Measurements from ENCODE around the gene DHRS13. TPM values are rescaled to one million over a fixed set of nuclear protein-coding genes. Genes with fewer than 3 reads are reported as not detected.

The DHRS13 gene
- polyA plus RNA-seq, 1 donor from 2014 or later, result 91.1 TPM

- Histone ChIP-seq H3K79me2 (replicated peaks; ENCODE audit: insufficient read depth, low read length) (peaks cover 34% of the 10 kb centered on the region), H3K4me3 (ENCODE audit: low read length) (peak within 1 kb of the TSS; percentile 71), H3K9ac (ENCODE audit: low read length) (peak within 1 kb of the TSS; percentile 85), H3K27ac (ENCODE audit: low read length) (peak within 1 kb of the TSS; percentile 71), H2AFZ (ENCODE audit: low read depth, low read length) (peak within 1 kb of the TSS; percentile 80), H3K36me3 (ENCODE audit: insufficient read depth, low read length) (no peaks in the 10 kb centered on the region), H3K9me3 (ENCODE audit: low read length) (no peaks in the 10 kb centered on the region), H4K20me1 (ENCODE audit: insufficient read depth) (no peaks in the 10 kb centered on the region), H3K27me3 (ENCODE audit: insufficient read depth, low read depth, low read length) (no peaks in the 10 kb centered on the region), H3F3A (ENCODE audit: insufficient read depth, low read length, poor library complexity, severe bottlenecking) (peaks cover 2% of the 10 kb centered on the region), H3K9me2 (ENCODE audit: insufficient read depth, low read length) (no peaks in the 10 kb centered on the region), H3K4me2 (ENCODE audit: low read length) (peak within 1 kb of the TSS; percentile 79)
- TF ChIP-seq EZH2 (IDR thresholded peaks at IDR 0.05; ENCODE audit: borderline replicate concordance, insufficient read depth, low read length, poor library complexity, severe bottlenecking) (no peak), EP300 (conservative IDR thresholded peaks at IDR 0.05; ENCODE audit: poor library complexity, severe bottlenecking) (peak; percentile 13), TAF1 (IDR thresholded peaks at IDR 0.05; ENCODE audit: low read depth) (no peak), SMC3 (conservative IDR thresholded peaks at IDR 0.05; ENCODE audit: poor library complexity) (peak; percentile 53), POLR2AphosphoS5 (IDR thresholded peaks at IDR 0.05) (no peak), REST (IDR thresholded peaks at IDR 0.05; ENCODE audit: borderline replicate concordance) (no peak), RAD21 (conservative IDR thresholded peaks at IDR 0.05) (peak; percentile 46), CTCF (IDR thresholded peaks at IDR 0.05; ENCODE audit: poor library complexity, severe bottlenecking) (peak; percentile 60), MXI1 (conservative IDR thresholded peaks at IDR 0.05; ENCODE audit: poor library complexity, severe bottlenecking) (peak; percentile 67)
Measured at GRCh38 chr17:28896884-28897768, 5.8 kb downstream of the DHRS13 start, which contains the start of gene FLOT2. TSS of gene FLOT2 (minus strand) at chr17:28897733. CDS start at chr17:28897574, 159 bp downstream.

- no peaks in the 10 kb centered on the region for H3K9me3 ChIP-seq (ENCODE audit: low read length)
- H3K4me3 ChIP-seq (ENCODE audit: low read length), result peak overlapping the region; percentile 71
- peak overlapping the region; percentile 79 for H3K4me2 ChIP-seq (ENCODE audit: low read length)
- H3K36me3 ChIP-seq (ENCODE audit: insufficient read depth, low read length), result no peaks in the 10 kb centered on the region
- H3K79me2 ChIP-seq (replicated peaks; ENCODE audit: insufficient read depth, low read length), result peaks cover 34% of the 10 kb centered on the region
- H4K20me1 ChIP-seq (ENCODE audit: insufficient read depth), result no peaks in the 10 kb centered on the region
- no peak overlapping the region for H2AFZ ChIP-seq (ENCODE audit: low read depth, low read length)
- TF ChIP-seq CTCF (IDR thresholded peaks at IDR 0.05; ENCODE audit: poor library complexity, severe bottlenecking) (no peak), EZH2 (IDR thresholded peaks at IDR 0.05; ENCODE audit: borderline replicate concordance, insufficient read depth, low read length, poor library complexity, severe bottlenecking) (no peak), RAD21 (conservative IDR thresholded peaks at IDR 0.05) (no peak), EP300 (conservative IDR thresholded peaks at IDR 0.05; ENCODE audit: poor library complexity, severe bottlenecking) (no peak), REST (IDR thresholded peaks at IDR 0.05; ENCODE audit: borderline replicate concordance) (no peak), POLR2AphosphoS5 (IDR thresholded peaks at IDR 0.05) (no peak), TAF1 (IDR thresholded peaks at IDR 0.05; ENCODE audit: low read depth) (no peak), SMC3 (conservative IDR thresholded peaks at IDR 0.05; ENCODE audit: poor library complexity) (no peak), MXI1 (conservative IDR thresholded peaks at IDR 0.05; ENCODE audit: poor library complexity, severe bottlenecking) (no peak)
- H3K9me2 ChIP-seq (ENCODE audit: insufficient read depth, low read length), result no peaks in the 10 kb centered on the region
- no peaks in the 10 kb centered on the region for H3K27me3 ChIP-seq (ENCODE audit: insufficient read depth, low read depth, low read length)
- peak overlapping the region; percentile 71 for H3K27ac ChIP-seq (ENCODE audit: low read length)
- no peaks in the 10 kb centered on the region for H3F3A ChIP-seq (ENCODE audit: insufficient read depth, low read length, poor library complexity, severe bottlenecking)
- peak overlapping the region; percentile 85 for H3K9ac ChIP-seq (ENCODE audit: low read length)
Measured at GRCh38 chr17:28896491-28896883, 6.4 kb downstream of the DHRS13 start.
